HepG2 (cell line): Measurements from ENCODE around the gene NELFCD. TPM values are rescaled to one million over a fixed set of nuclear protein-coding genes. Genes with fewer than 3 reads are reported as not detected.

Experiments
- ATAC-seq: fragments of 200-7000 bp; cut with Tn5 transposase; 3 replicates; pipeline ENCODE4 v1.9.1; 2020; ENCODE audit warnings: mild to moderate bottlenecking, moderate library complexity
- BruUV-seq: library from RNA; stranded (reverse); fragments of 400-500 nt; replicated peaks from 2 replicates; lab custom pipeline; 2021; lab: Mats Ljungman, UMichigan
- CTCF ChIA-PET: fragments of 300-600 bp; formaldehyde crosslinking; extraction: SDS; loops from one replicate; lab custom pipeline; 2021; ENCODE audit warnings: low total read pairs, inconsistent platforms, low intra/inter-chr PET ratio; lab: Yijun Ruan, JAX
- POLR2A ChIA-PET: fragments of 350-600 bp; sonication (Branson Sonifier 250); formaldehyde crosslinking; loops from one replicate; lab custom pipeline; 2020; ENCODE audit warnings: antibody characterized with exemption, inconsistent platforms; lab: Yijun Ruan, JAX
- DNase-seq: peaks from one replicate; pipeline ENCODE4 v3.0.0-alpha.2; 2015; ENCODE audit warnings: low spot score
- FAIRE-seq: peaks from 3 replicates; lab custom pipeline; 2011; peaks lifted over from hg19 to GRCh38; lab: Jason Lieb, UNC
- H2AFZ ChIP-seq: one replicate; pipeline ENCODE4 v1.6.1; 2011; ENCODE audit warnings: low read length, inconsistent platforms
- H3K27ac ChIP-seq: fragments of 300-600 bp; 3 replicates; pipeline ENCODE4 v1.8.0; 2011; ENCODE audit warnings: mixed run types, mild to moderate bottlenecking, mixed read lengths, low read length, inconsistent platforms; ENCODE audit not compliant: insufficient read depth; ENCODE audit errors: extremely low read length
- H3K27me3 ChIP-seq, 2 experiments: fragments of 200-600 bp in 1 of 2; 2 replicates in 1 of 2; 3 replicates in 1 of 2; pipeline versions ENCODE4 v1.6.0 to v1.8.0; 2011; ENCODE audit warnings: low read length in 2 of 2, mild to moderate bottlenecking in 2 of 2, moderate library complexity in 2 of 2, inconsistent platforms in 1 of 2; ENCODE audit not compliant: insufficient read depth in 2 of 2, control insufficient read depth in 1 of 2
- H3K36me3 ChIP-seq, 2 experiments: fragments of 200-600 bp in 1 of 2; replicated peaks in 1 of 2; 2 replicates in 1 of 2; 3 replicates in 1 of 2; pipeline versions ENCODE4 v1.5.1 to v1.8.0; 2011; ENCODE audit warnings: low read length in 2 of 2, inconsistent platforms in 1 of 2; ENCODE audit not compliant: insufficient read depth in 2 of 2, control insufficient read depth in 1 of 2
- H3K4me1 ChIP-seq: 2 replicates; pipeline ENCODE4 v1.5.1; 2012; ENCODE audit warnings: low read length, inconsistent platforms; ENCODE audit not compliant: insufficient read depth
- H3K4me2 ChIP-seq: 2 replicates; pipeline ENCODE4 v1.6.0; 2011; ENCODE audit warnings: low read depth, low read length, inconsistent platforms
- H3K4me3 ChIP-seq, 3 experiments: fragments of 200-600 bp in 1 of 3; sonication (generic), shearing (Covaris generic) in 1 of 3; replicated peaks in 1 of 3; 2 replicates each; pipeline ENCODE4 v1.5.1; 2011 to 2016; ENCODE audit warnings: low read length in 3 of 3, inconsistent platforms in 2 of 3, low read depth in 2 of 3, mild to moderate bottlenecking in 2 of 3, control low read depth in 1 of 3, mixed read lengths in 1 of 3; ENCODE audit not compliant: insufficient read depth in 1 of 3
- H3K79me2 ChIP-seq: one replicate; pipeline ENCODE4 v1.6.1; 2011; ENCODE audit warnings: low read length, inconsistent platforms; ENCODE audit not compliant: insufficient read depth
- H3K9ac ChIP-seq: 2 replicates; pipeline ENCODE4 v1.6.0; 2011; ENCODE audit warnings: mild to moderate bottlenecking, low read depth, low read length, inconsistent platforms; ENCODE audit not compliant: insufficient read depth
- H3K9me3 ChIP-seq: 2 replicates; pipeline ENCODE4 v1.5.1; 2012; ENCODE audit warnings: mild to moderate bottlenecking, low read length
- H4K20me1 ChIP-seq: 2 replicates; pipeline ENCODE4 v1.6.0; 2011; ENCODE audit warnings: inconsistent platforms, mild to moderate bottlenecking, low read length, moderate library complexity; ENCODE audit not compliant: insufficient read depth
- CHD2 ChIP-seq: IDR thresholded peaks from 2 replicates; pipeline ENCODE4 v1.6.1; 2011; ENCODE audit warnings: low read depth, low read length, improper control_type of control experiment
- CREB1 ChIP-seq, 2 experiments: fragments of 450-650 bp in 1 of 2; IDR thresholded peaks; 2 replicates each; pipeline ENCODE4 v1.6.1; 2016 to 2017; ENCODE audit warnings: control low read depth in 1 of 2, mild to moderate bottlenecking in 1 of 2, missing compliant biosample characterization in 1 of 2, missing genetic modification characterization in 1 of 2
- CTCF ChIP-seq: sonication (generic); formaldehyde crosslinking; IDR thresholded peaks from 2 replicates; pipeline ENCODE4 v1.5.0; 2020; ENCODE audit warnings: mild to moderate bottlenecking, missing genetic modification reagents, moderate library complexity
- GFI1 ChIP-seq: sonication (generic); formaldehyde crosslinking; IDR thresholded peaks from 2 replicates; pipeline ENCODE4 v1.5.0; 2020; ENCODE audit warnings: missing genetic modification reagents, mild to moderate bottlenecking, borderline replicate concordance
- HMGA1 ChIP-seq: sonication (generic); formaldehyde crosslinking; conservative IDR thresholded peaks from 2 replicates; pipeline ENCODE4 v1.4.0; 2020; ENCODE audit warnings: missing genetic modification reagents
- HOXD1 ChIP-seq: sonication (generic); formaldehyde crosslinking; IDR thresholded peaks from 2 replicates; pipeline ENCODE4 v1.5.0; 2020; ENCODE audit warnings: missing genetic modification reagents
- JARID2 ChIP-seq: sonication (generic); formaldehyde crosslinking; IDR thresholded peaks from 2 replicates; pipeline ENCODE4 v1.8.1; 2023; ENCODE audit warnings: missing genetic modification reagents, inconsistent platforms; ENCODE audit not compliant: insufficient replicate concordance
- MATR3 ChIP-seq: sonication (generic); formaldehyde crosslinking; IDR thresholded peaks from 2 replicates; pipeline ENCODE4 v1.4.0; 2020; ENCODE audit warnings: missing genetic modification reagents
- NFRKB ChIP-seq: fragments of 450-650 bp; IDR thresholded peaks from 2 replicates; pipeline ENCODE4 v1.6.1; 2017
- ZFP36 ChIP-seq: fragments of 150-350 bp; IDR thresholded peaks from 2 replicates; pipeline ENCODE4 v1.6.1; 2018; ENCODE audit warnings: borderline replicate concordance, low read length, low read depth; ENCODE audit not compliant: partially characterized antibody
- ZFP36L2 ChIP-seq: sonication (generic); formaldehyde crosslinking; IDR thresholded peaks from 2 replicates; pipeline ENCODE4 v1.4.0; 2020; ENCODE audit warnings: missing genetic modification reagents
- ZNF264 ChIP-seq: sonication (generic); formaldehyde crosslinking; IDR thresholded peaks from 2 replicates; pipeline ENCODE4 v1.4.0; 2020; ENCODE audit warnings: missing genetic modification reagents
- ZNF350 ChIP-seq: sonication (generic); formaldehyde crosslinking; IDR thresholded peaks from 2 replicates; pipeline ENCODE4 v1.4.0; 2020; ENCODE audit warnings: mild to moderate bottlenecking, low read depth, missing genetic modification reagents, borderline replicate concordance
- ZNF543 ChIP-seq: sonication (generic); formaldehyde crosslinking; IDR thresholded peaks from 2 replicates; pipeline ENCODE4 v1.4.0; 2020; ENCODE audit warnings: mild to moderate bottlenecking, missing genetic modification reagents
- ZNF674 ChIP-seq: sonication (generic); formaldehyde crosslinking; IDR thresholded peaks from 2 replicates; pipeline ENCODE4 v1.5.0; 2020; ENCODE audit warnings: low read depth, mild to moderate bottlenecking, missing genetic modification reagents
- ZNF782 ChIP-seq: sonication (generic); formaldehyde crosslinking; IDR thresholded peaks from 2 replicates; pipeline ENCODE4 v1.4.0; 2020; ENCODE audit warnings: missing genetic modification reagents, mild to moderate bottlenecking, borderline replicate concordance
- ZSCAN22 ChIP-seq: sonication (generic); formaldehyde crosslinking; IDR thresholded peaks from 2 replicates; pipeline ENCODE4 v1.4.0; 2020; ENCODE audit warnings: mild to moderate bottlenecking, missing genetic modification reagents
- ZSCAN30 ChIP-seq: sonication (generic); formaldehyde crosslinking; IDR thresholded peaks from 2 replicates; pipeline ENCODE4 v1.5.0; 2020; ENCODE audit warnings: mild to moderate bottlenecking, missing genetic modification reagents
- WGBS: methylation state at CpG from one replicate; pipeline ENCODE4 v1.1.6; 2017; ENCODE audit warnings: low lambda C conversion rate; 5-methylcytosine and 5-hydroxymethylcytosine counted together
- in situ Hi-C: cut with HindIII; loops from 2 replicates; pipeline ENCODE4 v1.10.0; 2017; ENCODE audit warnings: low pct_unique_long_range_greater_than_20kb; ENCODE audit not compliant: extremely low pct_ligation_motif_present
- intact Hi-C: fragments of 100-400 bp; cut with micrococcal nuclease; formaldehyde crosslinking; loops from one replicate; pipeline ENCODE4 v1.10.0; 2022; ENCODE audit not compliant: unreplicated experiment
- polyA plus RNA-seq, 8 experiments: library from polyadenylated mRNA; depleted of rRNA in 3 of 8; stranded (reverse) in 7 of 8; unstranded in 1 of 8; fragments of >200 nt; fragmentation: Illumina TruSeq in 4 of 8; extraction: Trizol in 4 of 8; gene quantifications; 2 replicates each; pipeline versions ENCODE4 v1.2.1 to v1.2.3, GENCODE V29; 2011 to 2016; ENCODE audit warnings: low read depth in 4 of 8, missing spikeins in 1 of 8, mixed read lengths in 1 of 8; ENCODE audit not compliant: insufficient read depth in 1 of 8
- total RNA-seq, 5 experiments: library from RNA; depleted of rRNA; stranded (reverse); fragments of >200 nt; fragmentation: Illumina TruSeq; extraction: Trizol; gene quantifications; 2 replicates each; pipeline ENCODE4 v1.2.3, GENCODE V29; 2016; ENCODE audit warnings: low read depth in 1 of 5
- TF ChIP-seq, protein P1 (sequence below): sonication (generic); formaldehyde crosslinking; IDR thresholded peaks from 2 replicates; pipeline ENCODE4 v1.9.0; 2021; ENCODE audit warnings: missing genetic modification reagents, mild to moderate bottlenecking, borderline replicate concordance
- TF ChIP-seq, protein P2 (sequence below): sonication (generic); formaldehyde crosslinking; IDR thresholded peaks from 2 replicates; pipeline ENCODE4 v1.4.0; 2020; ENCODE audit warnings: missing genetic modification reagents, borderline replicate concordance

NELFCD gene
- total and polyA plus RNA-seq, 2 of the 13 experiments (the other 11 are each of a cell fraction or from before 2014, with no cell fraction given), result 159 to 203 TPM

GRCh38 chr20:58995461-58996225 lies 14.6 kb downstream of the NELFCD start:
- POLR2A ChIA-PET, result interaction anchor here (1.0 to 2.1 kb wide), 7 partner anchors 10 to 107 kb away, joined by 3 to 19 read pairs (median 9); partner anchors contain the start of genes ATP5F1E and NELFCD
- Histone ChIP-seq H3K9me3 (no peaks in the 10 kb centered on the region), H3K79me2 (no peaks in the 10 kb centered on the region), H3K27me3 (no peaks in the 10 kb centered on the region), H2AFZ (no peak overlapping the region), H3K4me2 (peak overlapping the region; percentile 32), H4K20me1 (no peaks in the 10 kb centered on the region), H3K4me3 (peak overlapping the region in 1 of 3 experiments; percentile 1; a peak in 1 of 6 replicates), H3K27ac (peak overlapping the region; percentile 53), H3K4me1 (peaks cover 63% of the 10 kb centered on the region), H3K36me3 (peaks cover 34 to 48% of the 10 kb centered on the region in 2 experiments), H3K9ac (0 out of 2 replicates have a peak overlapping the region, but pooled peaks have one; percentile 2)
- in situ Hi-C loops (no loop called here), intact Hi-C loops (loop anchor here (5.0 kb wide), 1 partner anchor 37 kb away; the partner anchor contains the start of gene ATP5F1E)
- FAIRE-seq, result peak; percentile 78
- no TSS peak for BruUV-seq
- CTCF ChIA-PET, result no interaction called here
- DNase-seq, result peak; percentile 96
- peak; percentile 81 for ATAC-seq
- WGBS, result 72% methylated on average over 18 of the region's 18 CpGs
- TF ChIP-seq ZNF674 (no peak), CHD2 (peak; percentile 28; the same call in 1 of the 2 replicates), CTCF (CRISPR knock-in tag) (no peak), CREB1 (IDR thresholded peaks at IDR 0.05) (peak; percentile 75), CREB1 (CRISPR knock-in tag; IDR thresholded peaks at IDR 0.05) (no peak), ZNF782 (CRISPR knock-in tag) (no peak), JARID2 (no peak), ZNF350 (no peak), HMGA1 (CRISPR knock-in tag) (no peak), ZSCAN30 (CRISPR knock-in tag) (no peak), NFRKB (no peak), ZNF543 (CRISPR knock-in tag) (no peak), GFI1 (CRISPR knock-in tag) (no peak), HOXD1 (no peak), ZSCAN22 (CRISPR knock-in tag) (no peak), ZFP36 (no peak), ZNF264 (CRISPR knock-in tag) (no peak), ZFP36L2 (no peak), MATR3 (CRISPR knock-in tag) (no peak)
- TF ChIP-seq, protein P1, sequence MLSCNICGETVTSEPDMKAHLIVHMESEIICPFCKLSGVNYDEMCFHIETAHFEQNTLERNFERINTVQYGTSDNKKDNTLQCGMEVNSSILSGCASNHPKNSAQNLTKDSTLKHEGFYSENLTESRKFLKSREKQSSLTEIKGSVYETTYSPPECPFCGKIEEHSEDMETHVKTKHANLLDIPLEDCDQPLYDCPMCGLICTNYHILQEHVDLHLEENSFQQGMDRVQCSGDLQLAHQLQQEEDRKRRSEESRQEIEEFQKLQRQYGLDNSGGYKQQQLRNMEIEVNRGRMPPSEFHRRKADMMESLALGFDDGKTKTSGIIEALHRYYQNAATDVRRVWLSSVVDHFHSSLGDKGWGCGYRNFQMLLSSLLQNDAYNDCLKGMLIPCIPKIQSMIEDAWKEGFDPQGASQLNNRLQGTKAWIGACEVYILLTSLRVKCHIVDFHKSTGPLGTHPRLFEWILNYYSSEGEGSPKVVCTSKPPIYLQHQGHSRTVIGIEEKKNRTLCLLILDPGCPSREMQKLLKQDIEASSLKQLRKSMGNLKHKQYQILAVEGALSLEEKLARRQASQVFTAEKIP (CRISPR knock-in tag), result no peak
- TF ChIP-seq, protein P2, sequence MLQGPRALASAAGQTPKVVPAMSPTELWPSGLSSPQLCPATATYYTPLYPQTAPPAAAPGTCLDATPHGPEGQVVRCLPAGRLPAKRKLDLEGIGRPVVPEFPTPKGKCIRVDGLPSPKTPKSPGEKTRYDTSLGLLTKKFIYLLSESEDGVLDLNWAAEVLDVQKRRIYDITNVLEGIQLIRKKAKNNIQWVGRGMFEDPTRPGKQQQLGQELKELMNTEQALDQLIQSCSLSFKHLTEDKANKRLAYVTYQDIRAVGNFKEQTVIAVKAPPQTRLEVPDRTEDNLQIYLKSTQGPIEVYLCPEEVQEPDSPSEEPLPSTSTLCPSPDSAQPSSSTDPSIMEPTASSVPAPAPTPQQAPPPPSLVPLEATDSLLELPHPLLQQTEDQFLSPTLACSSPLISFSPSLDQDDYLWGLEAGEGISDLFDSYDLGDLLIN (CRISPR knock-in tag), result peak; percentile 74; the same call in 1 of the 2 replicates
